ENCODE data around the gene CHI3L1. TPM values are rescaled to one million over a fixed set of nuclear protein-coding genes. Genes with fewer than 3 reads are reported as not detected.
A peak's percentile ranks its signal among the peaks of the same experiment; 100 is the strongest.

The CHI3L1 gene
- total RNA-seq, 2 donors from 2014 or later: 0.85 to 9.4 TPM

DNA sequence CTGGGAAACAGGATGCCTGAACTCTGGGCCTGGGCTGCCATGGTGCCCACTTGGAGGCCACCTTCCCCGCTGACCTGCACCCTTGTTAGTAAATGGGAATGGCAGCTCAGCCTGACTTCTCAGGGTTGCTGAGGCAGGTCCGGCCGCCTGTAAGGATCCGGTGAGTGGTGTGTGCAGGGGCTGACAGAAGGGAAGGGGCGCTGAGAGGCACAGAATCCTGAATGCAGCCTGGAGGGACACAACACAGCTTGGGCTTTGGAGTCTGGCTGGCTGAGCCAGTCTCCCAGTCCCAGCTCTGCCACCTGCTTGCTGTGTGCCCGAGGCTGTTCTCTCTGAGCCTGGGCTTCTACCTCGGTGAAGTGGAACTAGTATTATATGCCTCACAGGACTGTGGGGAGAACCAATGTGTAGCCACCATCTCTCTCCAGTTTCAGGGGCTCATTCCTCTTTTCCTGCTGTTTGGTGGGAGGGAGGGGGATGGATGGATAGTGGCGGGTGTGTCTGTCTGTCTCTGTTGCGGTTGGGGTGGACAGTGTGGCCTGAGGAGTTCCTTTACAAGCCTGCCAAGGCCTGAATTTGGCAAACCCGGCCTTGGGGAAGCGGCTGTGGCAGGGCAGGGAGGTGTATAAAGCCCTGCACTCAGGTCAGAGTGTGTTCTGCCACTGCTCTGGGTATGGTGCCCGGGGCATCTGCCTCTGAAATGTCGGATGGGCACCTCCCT, 41.0 kb downstream of the CHI3L1 start:
- Histone ChIP-seq H3K4me3 (no peak overlapping the region), H3K27ac (no peak overlapping the region), H3K4me1 (peaks cover 0 to 26% of the 10 kb centered on the region in 2 donors), H3K36me3 (no peaks in the 10 kb centered on the region), H3K9me3 (no peaks in the 10 kb centered on the region), H3K27me3 (no peaks in the 10 kb centered on the region)
- TF ChIP-seq, protein P1, sequence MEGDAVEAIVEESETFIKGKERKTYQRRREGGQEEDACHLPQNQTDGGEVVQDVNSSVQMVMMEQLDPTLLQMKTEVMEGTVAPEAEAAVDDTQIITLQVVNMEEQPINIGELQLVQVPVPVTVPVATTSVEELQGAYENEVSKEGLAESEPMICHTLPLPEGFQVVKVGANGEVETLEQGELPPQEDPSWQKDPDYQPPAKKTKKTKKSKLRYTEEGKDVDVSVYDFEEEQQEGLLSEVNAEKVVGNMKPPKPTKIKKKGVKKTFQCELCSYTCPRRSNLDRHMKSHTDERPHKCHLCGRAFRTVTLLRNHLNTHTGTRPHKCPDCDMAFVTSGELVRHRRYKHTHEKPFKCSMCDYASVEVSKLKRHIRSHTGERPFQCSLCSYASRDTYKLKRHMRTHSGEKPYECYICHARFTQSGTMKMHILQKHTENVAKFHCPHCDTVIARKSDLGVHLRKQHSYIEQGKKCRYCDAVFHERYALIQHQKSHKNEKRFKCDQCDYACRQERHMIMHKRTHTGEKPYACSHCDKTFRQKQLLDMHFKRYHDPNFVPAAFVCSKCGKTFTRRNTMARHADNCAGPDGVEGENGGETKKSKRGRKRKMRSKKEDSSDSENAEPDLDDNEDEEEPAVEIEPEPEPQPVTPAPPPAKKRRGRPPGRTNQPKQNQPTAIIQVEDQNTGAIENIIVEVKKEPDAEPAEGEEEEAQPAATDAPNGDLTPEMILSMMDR (IDR thresholded peaks at IDR 0.05): no peak
- DNase-seq (ENCODE audit: low spot score): no peak

DNA sequence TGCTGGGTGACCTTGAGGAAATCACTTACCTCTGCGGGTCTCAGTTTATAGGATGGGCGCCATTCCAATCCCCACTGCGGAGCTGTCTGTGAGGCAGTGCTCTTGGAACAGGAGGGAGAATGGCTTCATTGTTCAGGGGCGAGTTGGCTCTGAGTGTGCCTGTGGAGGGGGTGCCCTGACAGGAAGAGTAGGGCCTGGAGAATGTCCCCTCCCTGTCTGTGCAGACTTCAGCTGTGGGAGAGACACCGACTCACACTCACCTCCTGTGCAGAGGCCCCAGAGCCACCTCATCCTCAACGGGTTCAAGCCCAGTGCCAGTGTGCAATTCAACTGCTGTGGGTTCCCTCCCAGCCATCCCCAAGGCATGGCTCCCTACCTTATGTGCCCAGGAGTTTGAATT, 41.8 kb downstream of the CHI3L1 start:
- Histone ChIP-seq H3K4me3 (no peak overlapping the region), H3K9me3 (no peaks in the 10 kb centered on the region), H3K27ac (no peak overlapping the region), H3K4me1 (peaks cover 0 to 30% of the 10 kb centered on the region in 2 donors), H3K27me3 (no peaks in the 10 kb centered on the region), H3K36me3 (no peaks in the 10 kb centered on the region)
- DNase-seq (ENCODE audit: low spot score): no peak
- TF ChIP-seq, protein P1 (IDR thresholded peaks at IDR 0.05): no peak

DNA sequence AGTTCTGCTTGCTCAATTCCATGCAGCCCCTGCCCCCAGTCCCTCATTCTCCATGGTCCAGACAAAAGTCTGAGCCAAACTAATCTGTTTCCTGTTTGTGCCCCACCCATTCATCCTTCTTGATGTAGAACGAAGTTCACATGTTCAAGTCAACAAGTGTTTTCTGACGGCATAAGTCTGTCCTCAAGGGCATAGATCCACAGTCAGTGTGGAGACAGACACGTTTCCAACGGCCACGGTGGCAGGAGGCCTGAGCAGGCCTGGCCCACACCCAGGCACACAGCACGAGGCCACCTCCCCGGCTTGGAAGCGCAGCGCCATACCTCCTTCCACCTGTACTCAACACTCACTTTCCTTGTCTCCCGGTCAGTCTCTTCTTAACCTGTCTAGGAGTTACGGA, 42.9 kb downstream of the CHI3L1 start:
- Histone ChIP-seq H3K27me3 (no peaks in the 10 kb centered on the region), H3K4me1 (peaks cover 0 to 25% of the 10 kb centered on the region in 2 donors), H3K9me3 (no peaks in the 10 kb centered on the region), H3K36me3 (no peaks in the 10 kb centered on the region), H3K27ac (peak overlapping the region in 1 of 2 donors; percentile 33), H3K4me3 (no peak overlapping the region)
- DNase-seq (ENCODE audit: low spot score): no peak
- TF ChIP-seq, protein P1 (IDR thresholded peaks at IDR 0.05): no peak

DNA sequence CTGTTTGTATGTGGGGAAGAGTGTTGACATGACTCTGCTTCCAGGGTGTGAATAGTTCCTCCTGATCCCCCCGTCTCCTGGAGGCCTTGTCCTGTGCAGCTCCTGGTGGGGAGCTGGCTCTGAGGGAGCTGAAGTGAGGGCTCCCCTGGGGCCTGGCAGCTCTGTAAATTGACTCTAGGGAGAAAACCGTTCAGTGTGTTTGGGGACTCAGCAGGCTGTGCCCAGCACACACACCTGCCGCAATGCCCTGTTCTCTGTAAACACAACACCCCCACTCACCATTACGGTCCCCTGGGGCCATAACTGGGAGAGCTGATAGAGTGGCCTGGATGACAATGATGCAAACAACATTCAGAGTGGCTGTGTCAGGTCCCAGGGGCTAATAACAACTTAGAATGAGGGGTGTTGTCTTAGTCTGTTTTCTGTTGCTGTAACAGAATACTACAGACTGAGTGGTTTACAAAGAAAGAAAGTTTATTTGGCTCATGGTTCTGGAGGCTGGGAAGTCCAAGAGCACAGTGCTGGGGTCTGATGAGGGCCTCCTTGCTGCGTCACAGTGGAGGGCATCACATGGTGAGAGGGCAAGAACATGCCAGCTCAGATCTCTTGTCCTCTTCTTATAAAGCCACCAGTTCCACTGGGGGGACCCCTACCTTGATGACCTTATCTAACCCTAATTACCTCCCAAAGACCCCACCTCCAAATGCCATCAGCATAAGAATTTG, 43.7 kb downstream of the CHI3L1 start:
- no peaks in the 10 kb centered on the region for H3K9me3 ChIP-seq
- TF ChIP-seq, protein P1 (IDR thresholded peaks at IDR 0.05): no peak
- peak overlapping the region in 1 of 2 donors; percentile 33 for H3K27ac ChIP-seq
- no peak for DNase-seq (ENCODE audit: low spot score)
- H3K36me3 ChIP-seq: no peaks in the 10 kb centered on the region
- no peak overlapping the region for H3K4me3 ChIP-seq
- peaks cover 0 to 20% of the 10 kb centered on the region in 2 donors for H3K4me1 ChIP-seq
- H3K27me3 ChIP-seq: no peaks in the 10 kb centered on the region

DNA sequence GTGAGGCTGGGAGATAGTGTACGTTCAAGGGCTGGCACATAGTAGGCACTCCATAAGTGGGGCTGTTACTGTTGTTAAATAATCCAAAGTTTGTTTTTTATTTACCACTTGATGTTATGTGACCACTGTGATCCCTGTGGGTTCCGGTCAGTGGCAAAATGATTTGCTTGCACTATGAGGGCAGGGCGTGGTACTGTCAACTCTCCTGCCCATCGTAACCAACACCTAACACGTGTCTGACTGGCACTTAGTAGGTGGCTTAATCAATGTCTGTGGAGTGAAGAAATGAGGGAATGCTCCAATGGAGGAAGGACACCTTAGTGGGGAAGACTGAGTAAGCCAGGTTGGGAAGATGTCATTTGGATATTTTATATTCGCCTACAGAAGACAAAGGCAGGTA, 44.4 kb downstream of the CHI3L1 start:
- H3K27ac ChIP-seq: peak overlapping the region in 1 of 2 donors; percentile 5
- no peaks in the 10 kb centered on the region for H3K27me3 ChIP-seq
- no peaks in the 10 kb centered on the region for H3K9me3 ChIP-seq
- TF ChIP-seq, protein P1 (IDR thresholded peaks at IDR 0.05): no peak
- H3K36me3 ChIP-seq: no peaks in the 10 kb centered on the region
- no peak for DNase-seq (ENCODE audit: low spot score)
- no peak overlapping the region for H3K4me3 ChIP-seq
- peaks cover 0 to 20% of the 10 kb centered on the region in 2 donors for H3K4me1 ChIP-seq
